CD14-positive monocyte (primary cell): Measurements from ENCODE around the gene BCL2L12. TPM values are rescaled to one million over a fixed set of nuclear protein-coding genes. Genes with fewer than 3 reads are reported as not detected.

ENCODE experiments used
- DNase-seq, 3 donors: peaks; one replicate each; pipeline ENCODE4 v3.0.0-alpha.2; 2011 to 2022
- H2AFZ ChIP-seq: 2 replicates; pipeline ENCODE4 v1.6.0; 2012; ENCODE audit warnings: mild to moderate bottlenecking, low read depth, low read length, inconsistent platforms; ENCODE audit not compliant: insufficient read depth, poor library complexity, severe bottlenecking
- H3K27ac ChIP-seq, 2 donors: 1 replicate in 1 of 2; 2 replicates in 1 of 2; pipeline ENCODE4 v1.5.1; 2012 to 2013; ENCODE audit warnings: low read length in 2 of 2, control low read depth in 1 of 2, inconsistent platforms in 1 of 2, low read depth in 1 of 2, mild to moderate bottlenecking in 1 of 2
- H3K27me3 ChIP-seq, 2 donors: one replicate each; pipeline versions ENCODE4 v1.6.0 to v1.6.1; 2011 to 2013; ENCODE audit warnings: low read length in 2 of 2; ENCODE audit not compliant: control insufficient read depth in 2 of 2, insufficient read depth in 2 of 2
- H3K36me3 ChIP-seq, 2 donors: replicated peaks in 1 of 2; 1 replicate in 1 of 2; 2 replicates in 1 of 2; pipeline versions ENCODE4 v1.5.1 to v1.6.1; 2012 to 2013; ENCODE audit warnings: low read length in 2 of 2, control low read depth in 1 of 2, inconsistent platforms in 1 of 2, mild to moderate bottlenecking in 1 of 2; ENCODE audit not compliant: insufficient read depth in 2 of 2, control insufficient read depth in 1 of 2
- H3K4me1 ChIP-seq, 2 donors: 1 replicate in 1 of 2; 2 replicates in 1 of 2; pipeline versions ENCODE4 v1.5.1 to v1.6.1; 2012 to 2013; ENCODE audit warnings: low read length in 2 of 2, control low read depth in 1 of 2, inconsistent platforms in 1 of 2, mild to moderate bottlenecking in 1 of 2, moderate library complexity in 1 of 2; ENCODE audit not compliant: insufficient read depth in 2 of 2, control insufficient read depth in 1 of 2
- H3K4me2 ChIP-seq: replicated peaks from 2 replicates; pipeline ENCODE3; 2012; ENCODE audit warnings: low read length, moderate library complexity, mild to moderate bottlenecking; ENCODE audit not compliant: poor library complexity, severe bottlenecking; ENCODE audit errors: extremely low read depth
- H3K4me3 ChIP-seq, 3 experiments: fragments of 200-600 bp in 1 of 3; sonication (generic) in 1 of 3; replicated peaks in 1 of 3; 1 replicate in 2 of 3; 2 replicates in 1 of 3; pipeline ENCODE4 v1.5.1; 2011 to 2013; ENCODE audit warnings: low read length in 3 of 3, mild to moderate bottlenecking in 3 of 3, control low read depth in 2 of 3, low read depth in 2 of 3, inconsistent platforms in 1 of 3, moderate library complexity in 1 of 3
- H3K79me2 ChIP-seq: 2 replicates; pipeline ENCODE4 v1.6.0; 2012; ENCODE audit warnings: mild to moderate bottlenecking, control low read depth, inconsistent platforms, low read length, moderate library complexity; ENCODE audit not compliant: insufficient read depth
- H3K9ac ChIP-seq: 2 replicates; pipeline ENCODE4 v1.6.0; 2017; ENCODE audit warnings: low read length, mild to moderate bottlenecking; ENCODE audit not compliant: insufficient read depth, poor library complexity, severe bottlenecking
- H3K9me3 ChIP-seq, 2 donors: replicated peaks in 1 of 2; 1 replicate in 1 of 2; 2 replicates in 1 of 2; pipeline versions ENCODE4 v1.5.1 to v1.6.1; 2012 to 2013; ENCODE audit warnings: low read length in 2 of 2, control low read depth in 1 of 2; ENCODE audit not compliant: control insufficient read depth in 1 of 2, insufficient read depth in 1 of 2
- H4K20me1 ChIP-seq: 2 replicates; pipeline ENCODE4 v1.6.0; 2012; ENCODE audit warnings: mild to moderate bottlenecking, low read length, control low read depth, moderate library complexity; ENCODE audit not compliant: insufficient read depth
- H3K27ac Mint-ChIP-seq, 7 donors: one replicate each; pipeline ENCODE4 v1.8.0; 2020; ENCODE audit warnings: mild to moderate bottlenecking in 7 of 7, mixed read lengths in 7 of 7, moderate library complexity in 6 of 7, inconsistent platforms in 2 of 7
- H3K27me3 Mint-ChIP-seq, 3 donors: one replicate each; pipeline ENCODE4 v1.8.0; 2021 to 2022; ENCODE audit warnings: low read depth in 3 of 3, mild to moderate bottlenecking in 3 of 3, mixed read lengths in 3 of 3, moderate library complexity in 3 of 3, inconsistent platforms in 1 of 3
- H3K36me3 Mint-ChIP-seq, 2 donors: one replicate each; pipeline ENCODE4 v1.8.0; 2020; ENCODE audit warnings: mixed read lengths in 2 of 2, inconsistent platforms in 1 of 2, mild to moderate bottlenecking in 1 of 2
- H3K4me1 Mint-ChIP-seq: one replicate; pipeline ENCODE4 v1.8.0; 2020; ENCODE audit warnings: mild to moderate bottlenecking, mixed read lengths
- H3K4me3 Mint-ChIP-seq, 2 donors: one replicate each; pipeline ENCODE4 v1.8.0; 2020; ENCODE audit warnings: mild to moderate bottlenecking in 2 of 2, mixed read lengths in 2 of 2, moderate library complexity in 1 of 2
- H3K9me3 Mint-ChIP-seq, 7 donors: one replicate each; pipeline ENCODE4 v1.8.0; 2020 to 2022; ENCODE audit warnings: mixed read lengths in 7 of 7, mild to moderate bottlenecking in 6 of 7, moderate library complexity in 6 of 7, inconsistent platforms in 2 of 7
- WGBS: methylation state at CpG from one replicate; pipeline ENCODE4 v1.1.5; 2013; ENCODE audit warnings: missing lambda C conversion rate; ENCODE audit not compliant: insufficient coverage; 5-methylcytosine and 5-hydroxymethylcytosine counted together
- intact Hi-C, 2 donors: fragments of 100-400 bp; cut with micrococcal nuclease; formaldehyde crosslinking; loops; one replicate each; pipeline versions ENCODE4 v1.15.0 to v1.15.1; 2023
- polyA plus RNA-seq, 3 donors: library from polyadenylated mRNA; depleted of rRNA in 1 of 3; unstranded in 2 of 3; stranded (reverse) in 1 of 3; fragments of 300-500 nt in 2 of 3; fragments of >200 nt in 1 of 3; fragmentation: Illumina TruSeq in 2 of 3; gene quantifications; 1 replicate in 2 of 3; 2 replicates in 1 of 3; pipeline ENCODE4 v1.2.3, GENCODE V29; 2012 to 2021
- TF ChIP-seq, protein P1 (sequence below): fragments of 200-600 bp; IDR thresholded peaks from one replicate; pipeline ENCODE4 v1.8.0; 2022; ENCODE audit warnings: antibody characterized with exemption, mild to moderate bottlenecking

Gene BCL2L12
- polyA plus RNA-seq, 3 donors, result 5.7 to 10.3 (median 8.6) TPM

- intact Hi-C loops, result no loop called here
- Histone ChIP-seq H2AFZ (no peak overlapping the region), H3K36me3 (peaks cover 40 to 71% of the 10 kb centered on the region in 2 donors), H3K9me3 (no peaks in the 10 kb centered on the region), H3K27ac (no peak overlapping the region), H3K9ac (no peak overlapping the region), H3K4me1 (no peaks in the 10 kb centered on the region), H3K27me3 (no peaks in the 10 kb centered on the region), H3K4me2 (no peak overlapping the region), H4K20me1 (peaks cover 14% of the 10 kb centered on the region), H3K4me3 (no peak overlapping the region), H3K79me2 (no peaks in the 10 kb centered on the region)
- Mint-ChIP-seq H3K27ac (peak overlapping the region in 2 of 7 donors; percentile 23 to 54), H3K4me1 (no peaks in the 10 kb centered on the region), H3K4me3 (no peak overlapping the region), H3K36me3 (peaks cover 46 to 81% of the 10 kb centered on the region in 2 donors), H3K27me3 (peaks cover 0 to under 1% (median 0%) of the 10 kb centered on the region in 3 donors), H3K9me3 (peaks cover 0 to 2% (median 0%) of the 10 kb centered on the region in 7 donors)
- TF ChIP-seq, protein P1, sequence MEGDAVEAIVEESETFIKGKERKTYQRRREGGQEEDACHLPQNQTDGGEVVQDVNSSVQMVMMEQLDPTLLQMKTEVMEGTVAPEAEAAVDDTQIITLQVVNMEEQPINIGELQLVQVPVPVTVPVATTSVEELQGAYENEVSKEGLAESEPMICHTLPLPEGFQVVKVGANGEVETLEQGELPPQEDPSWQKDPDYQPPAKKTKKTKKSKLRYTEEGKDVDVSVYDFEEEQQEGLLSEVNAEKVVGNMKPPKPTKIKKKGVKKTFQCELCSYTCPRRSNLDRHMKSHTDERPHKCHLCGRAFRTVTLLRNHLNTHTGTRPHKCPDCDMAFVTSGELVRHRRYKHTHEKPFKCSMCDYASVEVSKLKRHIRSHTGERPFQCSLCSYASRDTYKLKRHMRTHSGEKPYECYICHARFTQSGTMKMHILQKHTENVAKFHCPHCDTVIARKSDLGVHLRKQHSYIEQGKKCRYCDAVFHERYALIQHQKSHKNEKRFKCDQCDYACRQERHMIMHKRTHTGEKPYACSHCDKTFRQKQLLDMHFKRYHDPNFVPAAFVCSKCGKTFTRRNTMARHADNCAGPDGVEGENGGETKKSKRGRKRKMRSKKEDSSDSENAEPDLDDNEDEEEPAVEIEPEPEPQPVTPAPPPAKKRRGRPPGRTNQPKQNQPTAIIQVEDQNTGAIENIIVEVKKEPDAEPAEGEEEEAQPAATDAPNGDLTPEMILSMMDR, result no peak
- no peak for DNase-seq
- 96% methylated on average over 10 of the region's 27 CpGs for WGBS
These were observed 40.5 kb upstream of the BCL2L12 start for GRCh38 chr19:49624967-49625910.

DNA sequence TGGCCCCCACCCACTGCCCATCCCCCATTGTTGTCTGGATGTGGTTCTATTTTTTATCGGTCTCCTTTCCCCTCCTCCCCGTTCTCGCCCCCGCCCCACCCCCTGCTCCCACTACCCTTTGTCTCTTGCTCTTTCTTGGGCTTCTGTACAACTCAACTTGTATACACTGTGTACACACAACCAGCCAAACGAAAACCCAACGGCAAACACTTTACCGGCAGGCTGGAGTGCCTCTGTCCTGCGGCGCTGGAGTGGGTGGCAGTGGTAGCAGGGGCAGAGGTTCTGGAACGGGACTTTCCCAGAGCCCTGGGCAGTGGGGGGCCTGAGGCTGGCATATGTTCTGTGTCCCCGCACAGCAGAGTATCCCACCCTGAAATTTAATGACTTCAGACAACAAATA is 39.5 kb upstream of the BCL2L12 start:
- Histone ChIP-seq H3K36me3 (peaks cover 35 to 65% of the 10 kb centered on the region in 2 donors), H3K27ac (no peak overlapping the region), H4K20me1 (peaks cover 9% of the 10 kb centered on the region), H3K4me1 (no peaks in the 10 kb centered on the region), H3K9ac (no peak overlapping the region), H2AFZ (no peak overlapping the region), H3K79me2 (no peaks in the 10 kb centered on the region), H3K9me3 (no peaks in the 10 kb centered on the region), H3K4me2 (no peak overlapping the region), H3K4me3 (no peak overlapping the region), H3K27me3 (no peaks in the 10 kb centered on the region)
- H3K36me3 Mint-ChIP-seq, result peaks cover 45 to 71% of the 10 kb centered on the region in 2 donors
- TF ChIP-seq, protein P1, result no peak
- H3K27me3 Mint-ChIP-seq, result peaks cover 0 to 1% (median 0%) of the 10 kb centered on the region in 3 donors
- intact Hi-C loops, result no loop called here
- H3K9me3 Mint-ChIP-seq, result peaks cover 0 to 2% (median 0%) of the 10 kb centered on the region in 7 donors
- H3K27ac Mint-ChIP-seq, result no peak overlapping the region
- H3K4me1 Mint-ChIP-seq, result no peaks in the 10 kb centered on the region
- WGBS, result no CpG with 5 or more reads among the region's 11 CpGs
- H3K4me3 Mint-ChIP-seq, result no peak overlapping the region
- no peak for DNase-seq
